A673 (cell line): ENCODE results near the gene ATP8A2. TPM values are rescaled to one million over a fixed set of nuclear protein-coding genes. Genes with fewer than 3 reads are reported as not detected.
"Not testable (repeated sequence)": the region's sequence is repeated elsewhere in the genome, so short reads cannot be mapped to it uniquely, and the experiment has no call there.

Experiments
- BruUV-seq: library from RNA; stranded (reverse); fragments of 400-500 nt; replicated peaks from 2 replicates; lab custom pipeline; 2021; lab: Mats Ljungman, UMichigan
- CTCF ChIA-PET: fragments of 300-600 bp; sonication (Branson Sonifier 250); formaldehyde crosslinking; loops from one replicate; lab custom pipeline; 2022; ENCODE audit warnings: antibody characterized with exemption; lab: Charles Lee
- POLR2A ChIA-PET: fragments of 300-600 bp; sonication (Branson Sonifier 250); formaldehyde crosslinking; loops from one replicate; lab custom pipeline; 2022; ENCODE audit warnings: antibody characterized with exemption; ENCODE audit not compliant: low non-redundant PET; lab: Charles Lee
- DNase-seq: peaks from one replicate; pipeline ENCODE4 v3.0.0-alpha.2; 2015; ENCODE audit warnings: low spot score
- H3K27ac ChIP-seq: fragments of 200-600 bp; sonication (generic); 2 replicates; pipeline ENCODE4 v1.5.1; 2016; ENCODE audit warnings: mixed run types, low read depth, mild to moderate bottlenecking, mixed read lengths, antibody characterized with exemption, low read length; ENCODE audit not compliant: poor library complexity, severe bottlenecking
- H3K27me3 ChIP-seq: fragments of 200-600 bp; sonication (generic); replicated peaks from 2 replicates; pipeline ENCODE4 v1.6.1; 2017; ENCODE audit warnings: mixed run types, low read depth, mild to moderate bottlenecking, mixed read lengths, antibody characterized with exemption, low read length; ENCODE audit not compliant: insufficient read depth, poor library complexity
- H3K36me3 ChIP-seq: fragments of 200-600 bp; sonication (generic); 2 replicates; pipeline ENCODE4 v1.6.1; 2016; ENCODE audit warnings: mixed run types, mild to moderate bottlenecking, mixed read lengths, antibody characterized with exemption, low read length; ENCODE audit not compliant: insufficient read depth, poor library complexity, severe bottlenecking
- H3K4me1 ChIP-seq: fragments of 200-600 bp; sonication (generic); 2 replicates; pipeline ENCODE4 v1.6.1; 2017; ENCODE audit warnings: mixed run types, mild to moderate bottlenecking, mixed read lengths, antibody characterized with exemption, low read length; ENCODE audit not compliant: insufficient read depth, poor library complexity, severe bottlenecking
- H3K4me3 ChIP-seq: fragments of 200-600 bp; sonication (generic); 2 replicates; pipeline ENCODE4 v1.5.1; 2016; ENCODE audit warnings: low read depth, mixed run types, mild to moderate bottlenecking, mixed read lengths, low read length; ENCODE audit not compliant: poor library complexity, severe bottlenecking
- H3K9me3 ChIP-seq: fragments of 200-600 bp; sonication (generic); 2 replicates; pipeline ENCODE4 v1.6.1; 2016; ENCODE audit warnings: mixed run types, low read depth, mild to moderate bottlenecking, mixed read lengths, antibody characterized with exemption, low read length; ENCODE audit not compliant: poor library complexity, severe bottlenecking
- CTCF ChIP-seq: fragments of 300-800, 200-600 bp; sonication (generic); conservative IDR thresholded peaks from 2 replicates; pipeline ENCODE4 v1.5.1; 2017; ENCODE audit warnings: low read depth, mild to moderate bottlenecking, antibody characterized with exemption, low read length, moderate library complexity, mixed read lengths
- EZH2 ChIP-seq: fragments of 200-600 bp; sonication (generic); IDR thresholded peaks from 2 replicates; pipeline ENCODE4 v1.6.1; 2017; ENCODE audit warnings: borderline replicate concordance, low read depth, mild to moderate bottlenecking, mixed read lengths, antibody characterized with exemption, low read length; ENCODE audit not compliant: poor library complexity, severe bottlenecking
- intact Hi-C: fragments of 100-400 bp; cut with micrococcal nuclease; formaldehyde crosslinking; loops from one replicate; pipeline ENCODE4 v1.10.0; 2022; ENCODE audit not compliant: unreplicated experiment
- total RNA-seq: library from RNA; stranded (reverse); gene quantifications from 2 replicates; pipeline ENCODE4 v1.2.3, GENCODE V29; 2021

ATP8A2 gene
- total RNA-seq, 1 experiment from 2014 or later = 0.92 TPM

- Histone ChIP-seq H3K27me3 (no peaks in the 10 kb centered on the region), H3K36me3 (no peaks in the 10 kb centered on the region), H3K4me1 (peaks cover under 1% of the 10 kb centered on the region), H3K27ac (no peak overlapping the region), H3K9me3 (peaks cover 3% of the 10 kb centered on the region), H3K4me3 (no peak overlapping the region)
- TF ChIP-seq CTCF (no peak), EZH2 (no peak)
- intact Hi-C loops = no loop called here
- ChIA-PET POLR2A (no interaction called here), CTCF (no interaction called here)
- no TSS peak for BruUV-seq
- no peak for DNase-seq
These were observed 444.5 kb downstream of the ATP8A2 start for GRCh38 chr13:25816239-25816638.

GRCh38 chr13:25819856-25820530 is 448.2 kb downstream of the ATP8A2 start:
- Histone ChIP-seq H3K4me1 (peaks cover 12% of the 10 kb centered on the region), H3K27ac (no peak overlapping the region), H3K27me3 (no peaks in the 10 kb centered on the region), H3K4me3 (no peak overlapping the region), H3K9me3 (no peaks in the 10 kb centered on the region), H3K36me3 (no peaks in the 10 kb centered on the region)
- intact Hi-C loops = loop anchor here (5.0 kb wide), 1 partner anchor 248 kb away; no protein-coding TSS in a partner anchor
- POLR2A ChIA-PET = no interaction called here
- no TSS peak for BruUV-seq
- no peak for TF ChIP-seq EZH2
- TF ChIP-seq CTCF = no peak
- no peak for DNase-seq
- CTCF ChIA-PET = no interaction called here

- Histone ChIP-seq H3K27me3 (no peaks in the 10 kb centered on the region), H3K4me3 (no peak overlapping the region), H3K27ac (no peak overlapping the region), H3K4me1 (peaks cover 12% of the 10 kb centered on the region), H3K9me3 (no peaks in the 10 kb centered on the region), H3K36me3 (no peaks in the 10 kb centered on the region)
- BruUV-seq = no TSS peak
- intact Hi-C loops = loop anchor here (5.0 kb wide), 1 partner anchor 249 kb away; no protein-coding TSS in a partner anchor
- ChIA-PET POLR2A (no interaction called here), CTCF (no interaction called here)
- TF ChIP-seq CTCF (no peak), EZH2 (no peak)
- peak; percentile 61 for DNase-seq
These were observed 450.0 kb downstream of the ATP8A2 start for GRCh38 chr13:25821776-25822175.

GRCh38 chr13:25827221-25827620 is 455.4 kb downstream of the ATP8A2 start:
- H3K9me3 ChIP-seq, H3K36me3 ChIP-seq, BruUV-seq, CTCF ChIA-PET, intact Hi-C loops, H3K27ac ChIP-seq, H3K4me1 ChIP-seq, DNase-seq, H3K4me3 ChIP-seq, H3K27me3 ChIP-seq, POLR2A ChIA-PET: not testable (repeated sequence)
